ENCODE measurements around the gene STEAP1B. TPM values are rescaled to one million over a fixed set of nuclear protein-coding genes. Genes with fewer than 3 reads are reported as not detected.
A peak's percentile ranks its signal among the peaks of the same experiment; 100 is the strongest.

STEAP1B gene
- polyA plus RNA-seq, 1 experiment: 18.8 TPM

GRCh38 chr7:22378199-22378980 lies 121.6 kb downstream of the STEAP1B start:
- Histone ChIP-seq H3K9me3 (ENCODE audit: control insufficient read depth, insufficient read depth, low read length) (no peaks in the 10 kb centered on the region), H3K4me3 (ENCODE audit: low read depth, low read length) (no peak overlapping the region), H3K27ac (ENCODE audit: low read depth, low read length) (no peak overlapping the region), H3K27me3 (ENCODE audit: control insufficient read depth, insufficient read depth, low read length) (no peaks in the 10 kb centered on the region)
- CTCF ChIA-PET: no interaction called here
- TF ChIP-seq, protein P1, sequence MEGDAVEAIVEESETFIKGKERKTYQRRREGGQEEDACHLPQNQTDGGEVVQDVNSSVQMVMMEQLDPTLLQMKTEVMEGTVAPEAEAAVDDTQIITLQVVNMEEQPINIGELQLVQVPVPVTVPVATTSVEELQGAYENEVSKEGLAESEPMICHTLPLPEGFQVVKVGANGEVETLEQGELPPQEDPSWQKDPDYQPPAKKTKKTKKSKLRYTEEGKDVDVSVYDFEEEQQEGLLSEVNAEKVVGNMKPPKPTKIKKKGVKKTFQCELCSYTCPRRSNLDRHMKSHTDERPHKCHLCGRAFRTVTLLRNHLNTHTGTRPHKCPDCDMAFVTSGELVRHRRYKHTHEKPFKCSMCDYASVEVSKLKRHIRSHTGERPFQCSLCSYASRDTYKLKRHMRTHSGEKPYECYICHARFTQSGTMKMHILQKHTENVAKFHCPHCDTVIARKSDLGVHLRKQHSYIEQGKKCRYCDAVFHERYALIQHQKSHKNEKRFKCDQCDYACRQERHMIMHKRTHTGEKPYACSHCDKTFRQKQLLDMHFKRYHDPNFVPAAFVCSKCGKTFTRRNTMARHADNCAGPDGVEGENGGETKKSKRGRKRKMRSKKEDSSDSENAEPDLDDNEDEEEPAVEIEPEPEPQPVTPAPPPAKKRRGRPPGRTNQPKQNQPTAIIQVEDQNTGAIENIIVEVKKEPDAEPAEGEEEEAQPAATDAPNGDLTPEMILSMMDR (IDR thresholded peaks at IDR 0.05; ENCODE audit: low read depth, low read length): no peak
- no peak for DNase-seq (ENCODE audit: low read depth, low spot score)
- POLR2A ChIA-PET: no interaction called here

DNA sequence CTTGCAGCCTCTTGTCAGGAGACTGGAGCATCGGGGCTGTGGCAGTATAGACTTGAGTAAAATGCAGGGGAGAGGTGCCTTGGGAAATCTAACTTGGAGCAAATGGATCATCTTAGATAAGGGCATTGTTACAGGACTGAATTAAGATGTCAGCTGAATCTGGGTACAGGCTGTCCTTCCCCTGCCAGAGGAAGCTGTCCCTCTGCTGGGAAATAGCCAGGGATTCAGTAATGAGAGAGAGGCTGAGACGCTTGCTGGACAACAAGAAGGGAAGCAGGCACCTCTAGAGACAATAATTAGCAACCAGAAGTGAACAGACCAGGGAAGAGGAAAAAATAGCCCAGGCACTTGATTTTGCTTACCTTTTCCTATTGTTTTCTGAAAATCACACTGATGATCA lies 122.3 kb downstream of the STEAP1B start:
- TF ChIP-seq, protein P1 (IDR thresholded peaks at IDR 0.05; ENCODE audit: low read depth, low read length): no peak
- ChIA-PET POLR2A (no interaction called here), CTCF (no interaction called here)
- no peaks in the 10 kb centered on the region for H3K27me3 ChIP-seq (ENCODE audit: control insufficient read depth, insufficient read depth, low read length)
- no peak overlapping the region for H3K4me3 ChIP-seq (ENCODE audit: low read depth, low read length)
- DNase-seq (ENCODE audit: low read depth, low spot score): no peak
- no peak overlapping the region for H3K27ac ChIP-seq (ENCODE audit: low read depth, low read length)
- no peaks in the 10 kb centered on the region for H3K9me3 ChIP-seq (ENCODE audit: control insufficient read depth, insufficient read depth, low read length)

DNA sequence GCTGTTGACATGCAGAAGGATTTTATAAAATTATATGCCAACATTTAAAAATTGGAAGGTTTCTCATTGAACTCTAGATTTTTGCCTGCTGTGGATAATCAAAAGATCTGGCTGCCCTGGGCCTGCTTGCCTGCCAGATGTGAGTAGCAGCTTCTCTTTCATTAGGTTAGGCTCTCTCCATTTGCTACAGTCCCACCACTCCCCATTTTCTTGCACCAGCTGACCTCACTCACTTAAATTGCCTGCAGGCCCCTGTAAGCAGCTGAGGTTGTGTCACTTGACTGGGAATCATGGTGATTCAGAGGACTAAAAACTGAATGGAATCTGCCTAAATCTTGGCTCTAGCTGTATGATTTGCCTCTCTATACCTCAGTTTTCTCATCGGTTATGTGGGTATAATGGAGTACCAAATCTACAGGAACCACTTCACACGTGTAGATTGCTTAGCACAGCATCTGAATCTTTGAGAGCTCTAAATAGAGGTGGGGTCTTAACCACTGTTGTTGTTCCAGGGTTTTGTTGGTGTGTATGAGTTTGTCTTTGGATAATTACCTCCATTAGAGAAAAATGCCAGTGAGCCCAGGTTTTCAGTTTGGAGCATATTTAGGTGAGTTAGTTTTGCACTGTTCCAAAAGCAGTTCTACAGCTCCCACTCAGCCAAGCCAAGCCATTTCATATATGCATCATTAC lies 124.5 kb downstream of the STEAP1B start:
- POLR2A ChIA-PET: interaction anchor here (1.1 kb wide), 1 partner anchor 9 kb away, joined by 3 read pairs; no protein-coding TSS in a partner anchor

GRCh38 chr7:22373911-22374310 lies 126.1 kb downstream of the STEAP1B start:
- DNase-seq (ENCODE audit: low read depth, low spot score): no peak
- Histone ChIP-seq H3K4me3 (ENCODE audit: low read depth, low read length) (no peak overlapping the region), H3K9me3 (ENCODE audit: control insufficient read depth, insufficient read depth, low read length) (no peaks in the 10 kb centered on the region), H3K27me3 (ENCODE audit: control insufficient read depth, insufficient read depth, low read length) (no peaks in the 10 kb centered on the region), H3K27ac (ENCODE audit: low read depth, low read length) (no peak overlapping the region)
- ChIA-PET POLR2A (no interaction called here), CTCF (interaction anchor here (1.0 kb wide), 1 partner anchor 264 kb away, joined by 5 read pairs; no protein-coding TSS in a partner anchor)
- TF ChIP-seq, protein P1 (IDR thresholded peaks at IDR 0.05; ENCODE audit: low read depth, low read length): no peak

More for the DNA sequence above, 124.5 kb downstream of the STEAP1B start:
- Histone ChIP-seq H3K4me3 (ENCODE audit: low read depth, low read length) (no peak overlapping the region), H3K27ac (ENCODE audit: low read depth, low read length) (peak overlapping the region; percentile 11), H3K9me3 (ENCODE audit: control insufficient read depth, insufficient read depth, low read length) (no peaks in the 10 kb centered on the region), H3K27me3 (ENCODE audit: control insufficient read depth, insufficient read depth, low read length) (no peaks in the 10 kb centered on the region)
- no peak for DNase-seq (ENCODE audit: low read depth, low spot score)
- CTCF ChIA-PET: no interaction called here
- TF ChIP-seq, protein P1 (IDR thresholded peaks at IDR 0.05; ENCODE audit: low read depth, low read length): no peak

- ChIA-PET CTCF (no interaction called here), POLR2A (no interaction called here)
- H3K4me3 ChIP-seq (ENCODE audit: low read depth, low read length): no peak overlapping the region
- no peaks in the 10 kb centered on the region for H3K27me3 ChIP-seq (ENCODE audit: control insufficient read depth, insufficient read depth, low read length)
- TF ChIP-seq, protein P1 (IDR thresholded peaks at IDR 0.05; ENCODE audit: low read depth, low read length): no peak
- no peak for DNase-seq (ENCODE audit: low read depth, low spot score)
- H3K9me3 ChIP-seq (ENCODE audit: control insufficient read depth, insufficient read depth, low read length): no peaks in the 10 kb centered on the region
- no peak overlapping the region for H3K27ac ChIP-seq (ENCODE audit: low read depth, low read length)
Measured at GRCh38 chr7:22373388-22373787, 126.6 kb downstream of the STEAP1B start.

All from AG04450 (cell line).